HG02884 (cell line): Measurements from ENCODE around the gene ITFG2.
"Not testable (repeated sequence)": the region's sequence is repeated elsewhere in the genome, so short reads cannot be mapped to it uniquely, and the experiment has no call there.

Experiments used
- ATAC-seq: cut with Tn5 transposase; IDR thresholded peaks from one replicate; pipeline ENCODE4 v1.9.1; 2021; ENCODE audit warnings: mild to moderate bottlenecking, moderate library complexity; ENCODE audit not compliant: unreplicated experiment

ITFG2 gene

GRCh38 chr12:2812290-2813213, at the start of gene ITFG2:
ITFG2 (plus strand) TSS chr12:2812668; CDS start chr12:2812761, 93 bp downstream.
- peak; percentile 94 for ATAC-seq

GRCh38 chr12:2764398-2764797, 48.1 kb upstream of the ITFG2 start:
- ATAC-seq: no peak

GRCh38 chr12:2765052-2765451, 47.4 kb upstream of the ITFG2 start:
- no peak for ATAC-seq

- no peak for ATAC-seq
Observed at GRCh38 chr12:2765608-2766007, 46.9 kb upstream of the ITFG2 start.

GRCh38 chr12:2768224-2768961, 44.1 kb upstream of the ITFG2 start:
- ATAC-seq: no peak

GRCh38 chr12:2769866-2770533, 42.5 kb upstream of the ITFG2 start:
- ATAC-seq: no peak

GRCh38 chr12:2770544-2770943, 41.9 kb upstream of the ITFG2 start:
- not testable (repeated sequence) for ATAC-seq

- ATAC-seq: no peak
Observed at GRCh38 chr12:2772370-2772769, 40.1 kb upstream of the ITFG2 start.

- no peak for ATAC-seq
Observed at GRCh38 chr12:2773199-2773875, 39.1 kb upstream of the ITFG2 start.

GRCh38 chr12:2775431-2775830, 37.0 kb upstream of the ITFG2 start:
- ATAC-seq: no peak

- ATAC-seq: no peak
Observed at GRCh38 chr12:2776129-2776806, 36.2 kb upstream of the ITFG2 start.

GRCh38 chr12:2779281-2779680, 33.2 kb upstream of the ITFG2 start:
- ATAC-seq: no peak

GRCh38 chr12:2783936-2784600, 28.4 kb upstream of the ITFG2 start:
- ATAC-seq: no peak

- ATAC-seq: no peak
Observed at GRCh38 chr12:2785017-2785416, 27.5 kb upstream of the ITFG2 start.

- ATAC-seq: no peak
Observed at GRCh38 chr12:2791089-2791488, 21.4 kb upstream of the ITFG2 start.

- ATAC-seq: no peak
Observed at GRCh38 chr12:2792671-2793500, 19.6 kb upstream of the ITFG2 start.

- ATAC-seq: no peak
Observed at GRCh38 chr12:2793561-2793960, 18.9 kb upstream of the ITFG2 start.

GRCh38 chr12:2794191-2794735, 18.2 kb upstream of the ITFG2 start:
- no peak for ATAC-seq
